ENCODE measurements around the gene TOR1B.

DNA sequence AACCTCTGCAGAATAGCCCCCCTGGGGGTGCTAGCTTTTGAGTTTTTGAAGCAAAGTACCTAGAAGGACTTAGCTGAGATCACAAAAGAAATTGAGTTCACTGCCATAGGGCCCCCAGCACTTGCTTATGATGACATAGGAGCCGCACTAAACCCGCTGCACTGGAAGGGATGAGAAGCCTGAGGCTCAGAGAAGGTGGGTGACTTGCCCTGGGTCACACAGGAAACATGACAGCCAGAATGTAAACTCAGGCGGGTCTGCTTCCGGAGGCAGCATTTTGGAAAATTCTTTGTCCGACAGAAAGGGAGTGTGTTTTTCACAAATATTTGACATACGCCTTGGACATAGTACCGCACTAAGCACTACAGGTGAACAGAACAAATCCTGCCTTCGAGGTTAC, 8.4 kb upstream of the TOR1B start:
- TF ChIP-seq CTCF (IDR thresholded peaks at IDR 0.05; ENCODE audit: insufficient read depth, low read length, poor library complexity, severe bottlenecking) (no peak), EZH2phosphoT487 (conservative IDR thresholded peaks at IDR 0.05; ENCODE audit: low read length) (no peak)
